ENCODE measurements around the gene NDUFAF4. TPM values are rescaled to one million over a fixed set of nuclear protein-coding genes. Genes with fewer than 3 reads are reported as not detected.

Gene NDUFAF4
- total and polyA plus RNA-seq, 10 of the 15 experiments (the other 5 are each of a cell fraction or from before 2014, with no cell fraction given), result 26.9 to 188 (median 76.9) TPM

DNA sequence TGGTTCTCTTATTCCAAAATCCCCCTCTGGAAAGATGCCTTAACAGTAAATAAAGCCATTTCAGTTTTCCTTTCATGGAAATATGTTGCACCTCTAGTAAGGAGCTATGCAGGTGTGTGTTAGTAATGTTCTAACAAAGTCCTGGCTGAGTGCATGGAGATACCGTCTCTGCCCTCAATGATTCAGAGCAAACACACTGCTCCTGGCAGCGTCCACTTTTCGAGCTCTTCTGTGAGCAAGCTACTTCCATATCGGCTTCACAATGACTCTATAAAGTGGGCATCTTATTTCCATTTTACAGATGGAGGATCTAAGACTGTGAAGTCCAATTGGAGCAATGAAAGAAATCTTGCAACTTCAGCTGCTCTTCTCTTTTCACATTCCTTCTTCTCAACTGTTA is 30.0 kb upstream of the NDUFAF4 start:
- no peak overlapping the region for H3K27ac ChIP-seq (ENCODE audit: control insufficient read depth, insufficient read depth)
- peaks cover 4% of the 10 kb centered on the region for H3K4me1 ChIP-seq (ENCODE audit: control insufficient read depth, insufficient read depth, low read length)
- DNase-seq (ENCODE audit: low read depth, low spot score) (no peak), ATAC-seq (no peak), FAIRE-seq (no peak)
- ChIA-PET RAD21 (ENCODE audit: unreplicated experiment) (no interaction called here), POLR2A (interaction anchor here (1.0 kb wide), 1 partner anchor 78 kb away, joined by 3 read pairs; no protein-coding TSS in a partner anchor), SMC1A (ENCODE audit: uncharacterized antibody, unreplicated experiment) (interaction anchor here (0.7 to 1.2 kb wide), 2 partner anchors 19 to 121 kb away, joined by 3 to 4 read pairs; no protein-coding TSS in a partner anchor), CTCF (interaction anchor here (0.6 kb wide), 1 partner anchor 448 kb away, joined by 3 read pairs; no protein-coding TSS in a partner anchor)
- H3K36me3 ChIP-seq (ENCODE audit: control insufficient read depth in 2 of 2, insufficient read depth in 2 of 2, low read length in 1 of 2), result no peaks in the 10 kb centered on the region
- H3K4me3 ChIP-seq, result no peak overlapping the region
- H2AFZ ChIP-seq (ENCODE audit: control insufficient read depth, low read depth, low read length), result no peak overlapping the region
- H3K4me2 ChIP-seq (ENCODE audit: control insufficient read depth, insufficient read depth), result no peak overlapping the region
- WGBS (ENCODE audit: insufficient coverage, insufficient replicate concordance, low lambda C conversion rate, missing lambda C conversion rate), result 42% methylated on average over 4 of the region's 4 CpGs
- no peaks in the 10 kb centered on the region for H4K20me1 ChIP-seq (ENCODE audit: control insufficient read depth, insufficient read depth)
- no peaks in the 10 kb centered on the region for H3K9me3 ChIP-seq (replicated peaks; ENCODE audit: control insufficient read depth, insufficient read depth, low read length)
- TF ChIP-seq, protein P1, sequence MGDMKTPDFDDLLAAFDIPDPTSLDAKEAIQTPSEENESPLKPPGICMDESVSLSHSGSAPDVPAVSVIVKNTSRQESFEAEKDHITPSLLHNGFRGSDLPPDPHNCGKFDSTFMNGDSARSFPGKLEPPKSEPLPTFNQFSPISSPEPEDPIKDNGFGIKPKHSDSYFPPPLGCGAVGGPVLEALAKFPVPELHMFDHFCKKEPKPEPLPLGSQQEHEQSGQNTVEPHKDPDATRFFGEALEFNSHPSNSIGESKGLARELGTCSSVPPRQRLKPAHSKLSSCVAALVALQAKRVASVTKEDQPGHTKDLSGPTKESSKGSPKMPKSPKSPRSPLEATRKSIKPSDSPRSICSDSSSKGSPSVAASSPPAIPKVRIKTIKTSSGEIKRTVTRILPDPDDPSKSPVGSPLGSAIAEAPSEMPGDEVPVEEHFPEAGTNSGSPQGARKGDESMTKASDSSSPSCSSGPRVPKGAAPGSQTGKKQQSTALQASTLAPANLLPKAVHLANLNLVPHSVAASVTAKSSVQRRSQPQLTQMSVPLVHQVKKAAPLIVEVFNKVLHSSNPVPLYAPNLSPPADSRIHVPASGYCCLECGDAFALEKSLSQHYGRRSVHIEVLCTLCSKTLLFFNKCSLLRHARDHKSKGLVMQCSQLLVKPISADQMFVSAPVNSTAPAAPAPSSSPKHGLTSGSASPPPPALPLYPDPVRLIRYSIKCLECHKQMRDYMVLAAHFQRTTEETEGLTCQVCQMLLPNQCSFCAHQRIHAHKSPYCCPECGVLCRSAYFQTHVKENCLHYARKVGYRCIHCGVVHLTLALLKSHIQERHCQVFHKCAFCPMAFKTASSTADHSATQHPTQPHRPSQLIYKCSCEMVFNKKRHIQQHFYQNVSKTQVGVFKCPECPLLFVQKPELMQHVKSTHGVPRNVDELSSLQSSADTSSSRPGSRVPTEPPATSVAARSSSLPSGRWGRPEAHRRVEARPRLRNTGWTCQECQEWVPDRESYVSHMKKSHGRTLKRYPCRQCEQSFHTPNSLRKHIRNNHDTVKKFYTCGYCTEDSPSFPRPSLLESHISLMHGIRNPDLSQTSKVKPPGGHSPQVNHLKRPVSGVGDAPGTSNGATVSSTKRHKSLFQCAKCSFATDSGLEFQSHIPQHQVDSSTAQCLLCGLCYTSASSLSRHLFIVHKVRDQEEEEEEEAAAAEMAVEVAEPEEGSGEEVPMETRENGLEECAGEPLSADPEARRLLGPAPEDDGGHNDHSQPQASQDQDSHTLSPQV (IDR thresholded peaks at IDR 0.05), result no peak
- no peak for TF ChIP-seq CHD1 (IDR thresholded peaks at IDR 0.05; ENCODE audit: low read depth, low read length)
- TF ChIP-seq, protein P2, sequence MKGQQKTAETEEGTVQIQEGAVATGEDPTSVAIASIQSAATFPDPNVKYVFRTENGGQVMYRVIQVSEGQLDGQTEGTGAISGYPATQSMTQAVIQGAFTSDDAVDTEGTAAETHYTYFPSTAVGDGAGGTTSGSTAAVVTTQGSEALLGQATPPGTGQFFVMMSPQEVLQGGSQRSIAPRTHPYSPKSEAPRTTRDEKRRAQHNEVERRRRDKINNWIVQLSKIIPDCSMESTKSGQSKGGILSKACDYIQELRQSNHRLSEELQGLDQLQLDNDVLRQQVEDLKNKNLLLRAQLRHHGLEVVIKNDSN (IDR thresholded peaks at IDR 0.05; ENCODE audit: borderline replicate concordance, extremely low read length, insufficient read depth, low read depth, low read length), result no peak
- no peak for TF ChIP-seq EZH2 (IDR thresholded peaks at IDR 0.05; ENCODE audit: borderline replicate concordance, control insufficient read depth, low read depth, low read length)
- TF ChIP-seq, protein P3, sequence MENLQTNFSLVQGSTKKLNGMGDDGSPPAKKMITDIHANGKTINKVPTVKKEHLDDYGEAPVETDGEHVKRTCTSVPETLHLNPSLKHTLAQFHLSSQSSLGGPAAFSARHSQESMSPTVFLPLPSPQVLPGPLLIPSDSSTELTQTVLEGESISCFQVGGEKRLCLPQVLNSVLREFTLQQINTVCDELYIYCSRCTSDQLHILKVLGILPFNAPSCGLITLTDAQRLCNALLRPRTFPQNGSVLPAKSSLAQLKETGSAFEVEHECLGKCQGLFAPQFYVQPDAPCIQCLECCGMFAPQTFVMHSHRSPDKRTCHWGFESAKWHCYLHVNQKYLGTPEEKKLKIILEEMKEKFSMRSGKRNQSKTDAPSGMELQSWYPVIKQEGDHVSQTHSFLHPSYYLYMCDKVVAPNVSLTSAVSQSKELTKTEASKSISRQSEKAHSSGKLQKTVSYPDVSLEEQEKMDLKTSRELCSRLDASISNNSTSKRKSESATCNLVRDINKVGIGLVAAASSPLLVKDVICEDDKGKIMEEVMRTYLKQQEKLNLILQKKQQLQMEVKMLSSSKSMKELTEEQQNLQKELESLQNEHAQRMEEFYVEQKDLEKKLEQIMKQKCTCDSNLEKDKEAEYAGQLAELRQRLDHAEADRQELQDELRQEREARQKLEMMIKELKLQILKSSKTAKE (IDR thresholded peaks at IDR 0.05; ENCODE audit: low read depth, poor library complexity, severe bottlenecking), result no peak
- TF ChIP-seq, protein P4, sequence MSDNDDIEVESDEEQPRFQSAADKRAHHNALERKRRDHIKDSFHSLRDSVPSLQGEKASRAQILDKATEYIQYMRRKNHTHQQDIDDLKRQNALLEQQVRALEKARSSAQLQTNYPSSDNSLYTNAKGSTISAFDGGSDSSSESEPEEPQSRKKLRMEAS (IDR thresholded peaks at IDR 0.05; ENCODE audit: low read depth, low read length), result no peak
- no peak for TF ChIP-seq HDAC2 (IDR thresholded peaks at IDR 0.05)
- no peak for TF ChIP-seq NR2F1 (conservative IDR thresholded peaks at IDR 0.05)
- TF ChIP-seq SMAD5 (IDR thresholded peaks at IDR 0.05; ENCODE audit: low read depth), result no peak
- TF ChIP-seq GABPA (IDR thresholded peaks at IDR 0.05; ENCODE audit: low read depth), result no peak
- TF ChIP-seq NR2C1 (IDR thresholded peaks at IDR 0.05), result no peak
- TF ChIP-seq EED (IDR thresholded peaks at IDR 0.05; ENCODE audit: low read depth), result no peak
- no peak for TF ChIP-seq JUNB (IDR thresholded peaks at IDR 0.05)
- TF ChIP-seq LARP7 (IDR thresholded peaks at IDR 0.05), result no peak
- TF ChIP-seq ZNF622 (IDR thresholded peaks at IDR 0.05), result no peak
- TF ChIP-seq NR2C2 (IDR thresholded peaks at IDR 0.05; ENCODE audit: borderline replicate concordance, control insufficient read depth, insufficient read length, low read depth), result no peak
- no peak for TF ChIP-seq BMI1 (IDR thresholded peaks at IDR 0.05; ENCODE audit: borderline replicate concordance)
- no peak for TF ChIP-seq EGR1 (IDR thresholded peaks at IDR 0.05; ENCODE audit: borderline replicate concordance in 1 of 2, low read depth in 2 of 2, low read length in 2 of 2)
- no peak for TF ChIP-seq PML (IDR thresholded peaks at IDR 0.05; ENCODE audit: low read length)
- in situ Hi-C loops (cut with MboI) (no loop called here), intact Hi-C loops (cut with micrococcal nuclease; ENCODE audit: unreplicated experiment) (no loop called here)
- no peak overlapping the region for H3K9ac ChIP-seq (ENCODE audit: control insufficient read depth, insufficient read depth, low read length)
- no peaks in the 10 kb centered on the region for H3K79me2 ChIP-seq (ENCODE audit: control insufficient read depth, insufficient read depth, low read length)
- no TSS peak for BruUV-seq (replicated peaks)
- peaks cover 0 to 3% of the 10 kb centered on the region in 2 experiments; a peak in 1 of 4 replicates for H3K27me3 ChIP-seq (replicated peaks in 1 of 2; ENCODE audit: control insufficient read depth in 2 of 2, insufficient read depth in 2 of 2, low read length in 1 of 2)

Measured in GM12878 (cell line).